ENCODE measurements around the gene SLC23A1.

DNA sequence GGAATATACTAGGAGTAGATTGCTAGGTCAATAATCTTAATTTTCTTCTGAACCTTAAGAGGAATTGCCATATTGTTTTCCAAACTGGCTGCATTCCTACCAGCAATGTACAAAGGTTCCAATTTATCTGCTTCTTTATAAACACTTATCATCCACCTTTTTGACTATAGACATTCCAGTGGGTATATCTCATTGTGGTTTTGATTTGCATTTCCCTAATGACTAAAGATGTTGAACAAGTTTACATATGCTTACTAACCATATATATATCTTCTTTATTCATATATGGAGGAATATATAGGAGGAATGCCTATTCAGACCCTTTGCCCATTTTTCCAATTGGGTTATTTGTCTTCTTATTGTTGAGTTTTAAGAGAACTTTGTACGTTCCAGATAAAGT is 48.6 kb upstream of the SLC23A1 start:
- no peak for TF ChIP-seq CTCF (IDR thresholded peaks at IDR 0.05)
- TF ChIP-seq EZH2 (IDR thresholded peaks at IDR 0.05; ENCODE audit: borderline replicate concordance, insufficient read depth, low read depth, low read length, poor library complexity, severe bottlenecking) = no peak
